CD14-positive monocyte (primary cell): ENCODE results near the gene TMEM117. TPM values are rescaled to one million over a fixed set of nuclear protein-coding genes. Genes with fewer than 3 reads are reported as not detected.

ENCODE experiments used
- DNase-seq, 3 donors: peaks; one replicate each; pipeline ENCODE4 v3.0.0-alpha.2; 2011 to 2022
- H2AFZ ChIP-seq: 2 replicates; pipeline ENCODE4 v1.6.0; 2012; ENCODE audit warnings: mild to moderate bottlenecking, low read depth, low read length, inconsistent platforms; ENCODE audit not compliant: insufficient read depth, poor library complexity, severe bottlenecking
- H3K27ac ChIP-seq, 2 donors: 1 replicate in 1 of 2; 2 replicates in 1 of 2; pipeline ENCODE4 v1.5.1; 2012 to 2013; ENCODE audit warnings: low read length in 2 of 2, control low read depth in 1 of 2, inconsistent platforms in 1 of 2, low read depth in 1 of 2, mild to moderate bottlenecking in 1 of 2
- H3K27me3 ChIP-seq, 2 donors: one replicate each; pipeline versions ENCODE4 v1.6.0 to v1.6.1; 2011 to 2013; ENCODE audit warnings: low read length in 2 of 2; ENCODE audit not compliant: control insufficient read depth in 2 of 2, insufficient read depth in 2 of 2
- H3K36me3 ChIP-seq, 2 donors: replicated peaks in 1 of 2; 1 replicate in 1 of 2; 2 replicates in 1 of 2; pipeline versions ENCODE4 v1.5.1 to v1.6.1; 2012 to 2013; ENCODE audit warnings: low read length in 2 of 2, control low read depth in 1 of 2, inconsistent platforms in 1 of 2, mild to moderate bottlenecking in 1 of 2; ENCODE audit not compliant: insufficient read depth in 2 of 2, control insufficient read depth in 1 of 2
- H3K4me1 ChIP-seq, 2 donors: 1 replicate in 1 of 2; 2 replicates in 1 of 2; pipeline versions ENCODE4 v1.5.1 to v1.6.1; 2012 to 2013; ENCODE audit warnings: low read length in 2 of 2, control low read depth in 1 of 2, inconsistent platforms in 1 of 2, mild to moderate bottlenecking in 1 of 2, moderate library complexity in 1 of 2; ENCODE audit not compliant: insufficient read depth in 2 of 2, control insufficient read depth in 1 of 2
- H3K4me2 ChIP-seq: replicated peaks from 2 replicates; pipeline ENCODE3; 2012; ENCODE audit warnings: low read length, moderate library complexity, mild to moderate bottlenecking; ENCODE audit not compliant: poor library complexity, severe bottlenecking; ENCODE audit errors: extremely low read depth
- H3K4me3 ChIP-seq, 3 experiments: fragments of 200-600 bp in 1 of 3; sonication (generic) in 1 of 3; replicated peaks in 1 of 3; 1 replicate in 2 of 3; 2 replicates in 1 of 3; pipeline ENCODE4 v1.5.1; 2011 to 2013; ENCODE audit warnings: low read length in 3 of 3, mild to moderate bottlenecking in 3 of 3, control low read depth in 2 of 3, low read depth in 2 of 3, inconsistent platforms in 1 of 3, moderate library complexity in 1 of 3
- H3K79me2 ChIP-seq: 2 replicates; pipeline ENCODE4 v1.6.0; 2012; ENCODE audit warnings: mild to moderate bottlenecking, control low read depth, inconsistent platforms, low read length, moderate library complexity; ENCODE audit not compliant: insufficient read depth
- H3K9ac ChIP-seq: 2 replicates; pipeline ENCODE4 v1.6.0; 2017; ENCODE audit warnings: low read length, mild to moderate bottlenecking; ENCODE audit not compliant: insufficient read depth, poor library complexity, severe bottlenecking
- H3K9me3 ChIP-seq, 2 donors: replicated peaks in 1 of 2; 1 replicate in 1 of 2; 2 replicates in 1 of 2; pipeline versions ENCODE4 v1.5.1 to v1.6.1; 2012 to 2013; ENCODE audit warnings: low read length in 2 of 2, control low read depth in 1 of 2; ENCODE audit not compliant: control insufficient read depth in 1 of 2, insufficient read depth in 1 of 2
- H4K20me1 ChIP-seq: 2 replicates; pipeline ENCODE4 v1.6.0; 2012; ENCODE audit warnings: mild to moderate bottlenecking, low read length, control low read depth, moderate library complexity; ENCODE audit not compliant: insufficient read depth
- H3K27ac Mint-ChIP-seq, 7 donors: one replicate each; pipeline ENCODE4 v1.8.0; 2020; ENCODE audit warnings: mild to moderate bottlenecking in 7 of 7, mixed read lengths in 7 of 7, moderate library complexity in 6 of 7, inconsistent platforms in 2 of 7
- H3K27me3 Mint-ChIP-seq, 3 donors: one replicate each; pipeline ENCODE4 v1.8.0; 2021 to 2022; ENCODE audit warnings: low read depth in 3 of 3, mild to moderate bottlenecking in 3 of 3, mixed read lengths in 3 of 3, moderate library complexity in 3 of 3, inconsistent platforms in 1 of 3
- H3K36me3 Mint-ChIP-seq, 2 donors: one replicate each; pipeline ENCODE4 v1.8.0; 2020; ENCODE audit warnings: mixed read lengths in 2 of 2, inconsistent platforms in 1 of 2, mild to moderate bottlenecking in 1 of 2
- H3K4me1 Mint-ChIP-seq: one replicate; pipeline ENCODE4 v1.8.0; 2020; ENCODE audit warnings: mild to moderate bottlenecking, mixed read lengths
- H3K4me3 Mint-ChIP-seq, 2 donors: one replicate each; pipeline ENCODE4 v1.8.0; 2020; ENCODE audit warnings: mild to moderate bottlenecking in 2 of 2, mixed read lengths in 2 of 2, moderate library complexity in 1 of 2
- H3K9me3 Mint-ChIP-seq, 7 donors: one replicate each; pipeline ENCODE4 v1.8.0; 2020 to 2022; ENCODE audit warnings: mixed read lengths in 7 of 7, mild to moderate bottlenecking in 6 of 7, moderate library complexity in 6 of 7, inconsistent platforms in 2 of 7
- CTCF ChIP-seq: fragments of 200-600 bp; IDR thresholded peaks from one replicate; pipeline ENCODE4 v1.8.0; 2022; ENCODE audit warnings: antibody characterized with exemption, mild to moderate bottlenecking
- WGBS: methylation state at CpG from one replicate; pipeline ENCODE4 v1.1.5; 2013; ENCODE audit warnings: missing lambda C conversion rate; ENCODE audit not compliant: insufficient coverage; 5-methylcytosine and 5-hydroxymethylcytosine counted together
- intact Hi-C, 2 donors: fragments of 100-400 bp; cut with micrococcal nuclease; formaldehyde crosslinking; loops; one replicate each; pipeline versions ENCODE4 v1.15.0 to v1.15.1; 2023
- polyA plus RNA-seq, 3 donors: library from polyadenylated mRNA; depleted of rRNA in 1 of 3; unstranded in 2 of 3; stranded (reverse) in 1 of 3; fragments of 300-500 nt in 2 of 3; fragments of >200 nt in 1 of 3; fragmentation: Illumina TruSeq in 2 of 3; gene quantifications; 1 replicate in 2 of 3; 2 replicates in 1 of 3; pipeline ENCODE4 v1.2.3, GENCODE V29; 2012 to 2021

The TMEM117 gene
- polyA plus RNA-seq, 3 donors = 0.11 to 0.42 TPM; not detected in 1

- H3K27ac ChIP-seq = no peak overlapping the region
- no peaks in the 10 kb centered on the region for H4K20me1 ChIP-seq
- Mint-ChIP-seq H3K4me3 (no peak overlapping the region), H3K9me3 (peaks cover 0 to 5% (median 0%) of the 10 kb centered on the region in 7 donors), H3K27ac (no peak overlapping the region), H3K27me3 (peaks cover 0 to 4% (median 3%) of the 10 kb centered on the region in 3 donors), H3K36me3 (no peaks in the 10 kb centered on the region), H3K4me1 (peaks cover 4% of the 10 kb centered on the region)
- no peak overlapping the region for H3K4me3 ChIP-seq
- no peaks in the 10 kb centered on the region for H3K9me3 ChIP-seq
- H3K36me3 ChIP-seq = no peaks in the 10 kb centered on the region
- no peak overlapping the region for H3K4me2 ChIP-seq
- DNase-seq = no peak
- H3K79me2 ChIP-seq = no peaks in the 10 kb centered on the region
- no peaks in the 10 kb centered on the region for H3K27me3 ChIP-seq
- intact Hi-C loops = no loop called here
- no peaks in the 10 kb centered on the region for H3K4me1 ChIP-seq
- H3K9ac ChIP-seq = no peak overlapping the region
- TF ChIP-seq CTCF = no peak
- no peak overlapping the region for H2AFZ ChIP-seq
These were observed 157.0 kb downstream of the TMEM117 start for GRCh38 chr12:43992856-43993255.

- intact Hi-C loops = no loop called here
- Mint-ChIP-seq H3K36me3 (no peaks in the 10 kb centered on the region), H3K27ac (no peak overlapping the region), H3K9me3 (peaks cover 0 to 2% (median 0%) of the 10 kb centered on the region in 7 donors), H3K4me1 (no peaks in the 10 kb centered on the region), H3K4me3 (no peak overlapping the region), H3K27me3 (peaks cover 0 to 3% (median 1%) of the 10 kb centered on the region in 3 donors)
- Histone ChIP-seq H3K36me3 (no peaks in the 10 kb centered on the region), H3K27ac (no peak overlapping the region), H3K4me1 (no peaks in the 10 kb centered on the region), H3K9me3 (no peaks in the 10 kb centered on the region), H2AFZ (no peak overlapping the region), H3K4me2 (no peak overlapping the region), H3K4me3 (no peak overlapping the region), H4K20me1 (no peaks in the 10 kb centered on the region), H3K79me2 (no peaks in the 10 kb centered on the region), H3K9ac (no peak overlapping the region), H3K27me3 (no peaks in the 10 kb centered on the region)
- no peak for DNase-seq
- WGBS = 60% methylated on average over 1 of the region's 5 CpGs
- TF ChIP-seq CTCF = peak; percentile 52
These were observed 164.6 kb downstream of the TMEM117 start for GRCh38 chr12:44000309-44000952.
